ENCODE results near the gene PRSS8. TPM values are rescaled to one million over a fixed set of nuclear protein-coding genes. Genes with fewer than 3 reads are reported as not detected.

Gene PRSS8
- total and polyA plus RNA-seq, 2 donors (not counting 3 experiments of a cell fraction or from before 2014, with no cell fraction given), result 0.12 TPM; not detected in 1

GRCh38 chr16:31143011-31143693 is 7.6 kb upstream of the PRSS8 start:
- no TSS peak for BruUV-seq (replicated peaks)
- Histone ChIP-seq H3K4me3 (replicated peaks in 1 of 3; ENCODE audit: insufficient read depth in 1 of 3, low read depth in 1 of 3, low read length in 3 of 3) (no peak overlapping the region), H3K27ac (ENCODE audit: insufficient read depth, low read depth, low read length) (no peak overlapping the region), H3K9ac (replicated peaks; ENCODE audit: extremely low read depth, insufficient read depth, low read length) (no peak overlapping the region), H3K9me1 (replicated peaks; ENCODE audit: control insufficient read depth, extremely low read depth, insufficient read depth, low read length) (no peaks in the 10 kb centered on the region), H3K4me1 (ENCODE audit: control insufficient read depth, extremely low read depth, insufficient read depth, low read length) (peaks cover 13% of the 10 kb centered on the region), H3K79me2 (ENCODE audit: control insufficient read depth, insufficient read depth, low read length) (no peaks in the 10 kb centered on the region), H4K20me1 (replicated peaks; ENCODE audit: control insufficient read depth, extremely low read depth, insufficient read depth, low read length) (no peaks in the 10 kb centered on the region), H3K9me3 (replicated peaks; ENCODE audit: control insufficient read depth, insufficient read depth, low read length) (no peaks in the 10 kb centered on the region), H2AFZ (ENCODE audit: low read depth, low read length) (peak overlapping the region; percentile 96), H3K36me3 (ENCODE audit: control insufficient read depth in 2 of 2, extremely low read depth in 1 of 2, insufficient read depth in 2 of 2, low read length in 2 of 2) (no peaks in the 10 kb centered on the region), H3K4me2 (ENCODE audit: insufficient read depth, low read length) (no peak overlapping the region), H3K27me3 (ENCODE audit: control insufficient read depth in 2 of 2, insufficient read depth in 2 of 2, low read length in 2 of 2) (peaks cover 13 to 21% of the 10 kb centered on the region in 2 experiments)
- FAIRE-seq (no peak), DNase-seq (ENCODE audit: low read depth, low spot score) (no peak)
- TF ChIP-seq MAX (IDR thresholded peaks at IDR 0.05; ENCODE audit: insufficient read depth, insufficient read length) (no peak), EZH2 (IDR thresholded peaks at IDR 0.05; ENCODE audit: borderline replicate concordance, low read depth, low read length, severe bottlenecking) (no peak), CTCF (IDR thresholded peaks at IDR 0.05; ENCODE audit: extremely low read depth in 1 of 2, insufficient read depth in 1 of 2, low read depth in 1 of 2, low read length in 2 of 2) (no peak), MYC (IDR thresholded peaks at IDR 0.05; ENCODE audit: low read depth, low read length) (no peak), POLR2AphosphoS5 (IDR thresholded peaks at IDR 0.05; ENCODE audit: insufficient read depth, low read depth, low read length) (no peak), JUN (IDR thresholded peaks at IDR 0.05; ENCODE audit: borderline replicate concordance, insufficient read depth, insufficient read length, low read depth) (no peak), GATA2 (IDR thresholded peaks at IDR 0.05; ENCODE audit: insufficient read depth, insufficient read length, low read depth, low read length) (no peak), FOS (IDR thresholded peaks at IDR 0.05; ENCODE audit: borderline replicate concordance, insufficient read depth, low read length) (no peak), POLR2A (IDR thresholded peaks at IDR 0.05; ENCODE audit: low read depth, low read length) (no peak)
- dilution Hi-C loops (cut with MboI; ENCODE audit: extremely low pct_ligation_motif_present, low sequenced_read_pairs) (no loop called here), intact Hi-C loops (cut with micrococcal nuclease) (loop anchor here (2.0 to 5.0 kb wide), 2 partner anchors 36 to 726 kb away; partner anchors contain the start of gene BCKDK)
- POLR2A ChIA-PET, result interaction anchor here (2.7 kb wide), 2 partner anchors 26 to 37 kb away, joined by 31 to 37 read pairs; partner anchors contain the start of genes FUS and KAT8
- CTCF ChIA-PET, result interaction anchor here (0.7 to 2.6 kb wide), 35 partner anchors 9 to 726 kb away, joined by 3 to 31 read pairs (median 7); partner anchors contain the start of genes ARMC5, FUS, HSD3B7 and KAT8

Measured in endothelial cell of umbilical vein (primary cell).